SK-N-SH treated with all-trans-retinoic acid at 6 μM for 48 hours (cell line): ENCODE data around the gene FOXF2.

Experiments used
- ATAC-seq: fragments of 200-7000 bp; cut with Tn5 transposase; 3 replicates; pipeline ENCODE4 v1.9.1; 2020; ENCODE audit warnings: mild to moderate bottlenecking, moderate library complexity
- ARNTL ChIP-seq: fragments of 450-650 bp; formaldehyde crosslinking; IDR thresholded peaks from 2 replicates; pipeline ENCODE4 v1.5.0; 2020; ENCODE audit warnings: low read depth, mild to moderate bottlenecking, moderate library complexity, borderline replicate concordance
- BACH2 ChIP-seq: fragments of 250-450 bp; sonication (Bioruptor Pico); IDR thresholded peaks from 2 replicates; pipeline ENCODE4 v1.9.0; 2021; ENCODE audit warnings: mild to moderate bottlenecking, borderline replicate concordance
- CSDC2 ChIP-seq: fragments of 250-450 bp; sonication (Bioruptor Pico); IDR thresholded peaks from 2 replicates; pipeline ENCODE4 v1.5.0; 2020; ENCODE audit warnings: mild to moderate bottlenecking, moderate library complexity
- ESRRG ChIP-seq: fragments of 250-450 bp; sonication (Bioruptor Pico); IDR thresholded peaks from 2 replicates; pipeline ENCODE4 v1.6.1; 2021; ENCODE audit warnings: mild to moderate bottlenecking
- GLIS3 ChIP-seq: fragments of 250-450 bp; sonication (Bioruptor Pico); IDR thresholded peaks from 2 replicates; pipeline ENCODE4 v1.5.0; 2020; ENCODE audit warnings: mild to moderate bottlenecking, moderate library complexity
- ISL1 ChIP-seq: fragments of 250-450 bp; sonication (Bioruptor Pico); IDR thresholded peaks from 2 replicates; pipeline ENCODE4 v2.1.2; 2022; ENCODE audit warnings: mild to moderate bottlenecking, moderate library complexity
- PPARA ChIP-seq: fragments of 250-450 bp; sonication (Bioruptor Pico); IDR thresholded peaks from 2 replicates; pipeline ENCODE4 v1.5.0; 2020; ENCODE audit warnings: mild to moderate bottlenecking, borderline replicate concordance
- RARB ChIP-seq: fragments of 250-450 bp; sonication (Bioruptor Pico); IDR thresholded peaks from 2 replicates; pipeline ENCODE4 v1.8.0; 2021; ENCODE audit warnings: mild to moderate bottlenecking, moderate library complexity
- TCF4 ChIP-seq: fragments of 250-450 bp; sonication (Bioruptor Pico); IDR thresholded peaks from 2 replicates; pipeline ENCODE4 v1.8.0; 2021; ENCODE audit warnings: mild to moderate bottlenecking, moderate library complexity, borderline replicate concordance
- ZFP3 ChIP-seq: fragments of 250-450 bp; sonication (Bioruptor Pico); IDR thresholded peaks from 2 replicates; pipeline ENCODE4 v1.5.0; 2020; ENCODE audit warnings: mild to moderate bottlenecking, moderate library complexity
- ZFP30 ChIP-seq: fragments of 450-650 bp; formaldehyde crosslinking; IDR thresholded peaks from 2 replicates; pipeline ENCODE4 v1.5.0; 2022; ENCODE audit warnings: mild to moderate bottlenecking, moderate library complexity
- ZNF565 ChIP-seq: fragments of 450-650 bp; formaldehyde crosslinking; conservative IDR thresholded peaks from 2 replicates; pipeline ENCODE4 v1.5.0; 2020; ENCODE audit warnings: low read depth, mild to moderate bottlenecking, moderate library complexity
- ZNF8 ChIP-seq: fragments of 450-650 bp; formaldehyde crosslinking; IDR thresholded peaks from 2 replicates; pipeline ENCODE4 v1.5.0; 2020; ENCODE audit warnings: mild to moderate bottlenecking, moderate library complexity
- TF ChIP-seq, protein P1 (sequence below): fragments of 250-450 bp; sonication (Bioruptor Pico); IDR thresholded peaks from 2 replicates; pipeline ENCODE4 v1.8.0; 2020; ENCODE audit warnings: mild to moderate bottlenecking, moderate library complexity, borderline replicate concordance
- TF ChIP-seq, protein P2 (sequence below): fragments of 250-450 bp; sonication (Bioruptor Pico); IDR thresholded peaks from 2 replicates; pipeline ENCODE4 v1.5.0; 2020; ENCODE audit warnings: mild to moderate bottlenecking, moderate library complexity
- TF ChIP-seq, protein P3 (sequence below): fragments of 250-450 bp; sonication (Bioruptor Pico); IDR thresholded peaks from 2 replicates; pipeline ENCODE4 v1.8.0; 2021; ENCODE audit warnings: low read depth, mild to moderate bottlenecking, moderate library complexity, borderline replicate concordance
- TF ChIP-seq, protein P4 (sequence below): fragments of 250-450 bp; sonication (Bioruptor Pico); IDR thresholded peaks from 2 replicates; pipeline ENCODE4 v1.5.1; 2021; ENCODE audit warnings: mild to moderate bottlenecking, moderate library complexity
- TF ChIP-seq, protein P5 (sequence below): fragments of 250-450 bp; sonication (Bioruptor Pico); IDR thresholded peaks from 2 replicates; pipeline ENCODE4 v1.5.1; 2020; ENCODE audit warnings: low read depth, mild to moderate bottlenecking, moderate library complexity

Gene FOXF2

DNA sequence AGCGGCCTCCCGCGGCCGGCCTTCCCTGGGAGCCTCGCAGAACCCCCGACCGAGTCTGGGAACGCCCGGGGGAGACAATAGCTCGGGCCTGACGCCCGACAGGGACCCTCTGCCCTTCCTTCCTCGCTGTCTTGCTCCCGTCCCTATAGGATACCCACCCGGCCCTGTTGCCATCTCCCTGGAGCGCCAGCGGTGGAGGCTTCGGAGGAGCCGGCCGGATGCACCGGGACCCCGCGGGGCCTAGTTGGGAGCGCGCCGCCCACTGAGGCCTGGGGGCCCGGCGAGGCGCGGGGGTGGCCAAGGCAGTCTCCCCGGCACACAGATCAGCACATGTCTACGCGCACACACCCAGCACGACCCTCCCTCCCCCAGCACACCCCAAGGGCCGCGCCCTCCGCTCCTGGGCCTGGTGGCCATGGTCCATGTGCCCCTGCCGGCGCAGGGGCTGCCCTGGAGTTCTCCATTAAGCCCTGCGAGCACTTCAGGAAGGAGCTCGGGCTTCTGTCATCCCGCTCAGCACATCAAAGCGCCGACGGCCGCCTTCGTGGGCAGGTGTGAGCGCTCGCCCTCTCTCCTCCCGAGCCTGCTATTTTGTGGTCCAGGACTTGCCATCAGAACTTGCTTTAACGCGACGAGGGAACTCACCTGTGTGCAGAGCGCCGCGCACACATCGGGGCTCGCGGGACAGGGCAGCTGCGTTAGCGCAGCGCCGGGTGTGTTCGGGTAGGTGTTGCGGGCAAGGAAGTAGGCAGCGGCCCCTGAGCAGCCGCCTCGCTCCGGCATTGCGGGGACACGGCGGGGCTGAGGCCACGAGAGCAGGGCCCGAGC is 3.7 kb downstream of the FOXF2 start:
- TF ChIP-seq RARB (CRISPR knock-in tag) (no peak), PPARA (CRISPR knock-in tag) (no peak), BACH2 (no peak), ARNTL (CRISPR knock-in tag) (no peak), ZNF565 (CRISPR knock-in tag) (no peak), TCF4 (CRISPR knock-in tag) (no peak), CSDC2 (no peak), ISL1 (CRISPR knock-in tag) (no peak)
- TF ChIP-seq, protein P1, sequence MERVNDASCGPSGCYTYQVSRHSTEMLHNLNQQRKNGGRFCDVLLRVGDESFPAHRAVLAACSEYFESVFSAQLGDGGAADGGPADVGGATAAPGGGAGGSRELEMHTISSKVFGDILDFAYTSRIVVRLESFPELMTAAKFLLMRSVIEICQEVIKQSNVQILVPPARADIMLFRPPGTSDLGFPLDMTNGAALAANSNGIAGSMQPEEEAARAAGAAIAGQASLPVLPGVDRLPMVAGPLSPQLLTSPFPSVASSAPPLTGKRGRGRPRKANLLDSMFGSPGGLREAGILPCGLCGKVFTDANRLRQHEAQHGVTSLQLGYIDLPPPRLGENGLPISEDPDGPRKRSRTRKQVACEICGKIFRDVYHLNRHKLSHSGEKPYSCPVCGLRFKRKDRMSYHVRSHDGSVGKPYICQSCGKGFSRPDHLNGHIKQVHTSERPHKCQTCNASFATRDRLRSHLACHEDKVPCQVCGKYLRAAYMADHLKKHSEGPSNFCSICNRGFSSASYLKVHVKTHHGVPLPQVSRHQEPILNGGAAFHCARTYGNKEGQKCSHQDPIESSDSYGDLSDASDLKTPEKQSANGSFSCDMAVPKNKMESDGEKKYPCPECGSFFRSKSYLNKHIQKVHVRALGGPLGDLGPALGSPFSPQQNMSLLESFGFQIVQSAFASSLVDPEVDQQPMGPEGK (CRISPR knock-in tag) = no peak
- TF ChIP-seq, protein P2, sequence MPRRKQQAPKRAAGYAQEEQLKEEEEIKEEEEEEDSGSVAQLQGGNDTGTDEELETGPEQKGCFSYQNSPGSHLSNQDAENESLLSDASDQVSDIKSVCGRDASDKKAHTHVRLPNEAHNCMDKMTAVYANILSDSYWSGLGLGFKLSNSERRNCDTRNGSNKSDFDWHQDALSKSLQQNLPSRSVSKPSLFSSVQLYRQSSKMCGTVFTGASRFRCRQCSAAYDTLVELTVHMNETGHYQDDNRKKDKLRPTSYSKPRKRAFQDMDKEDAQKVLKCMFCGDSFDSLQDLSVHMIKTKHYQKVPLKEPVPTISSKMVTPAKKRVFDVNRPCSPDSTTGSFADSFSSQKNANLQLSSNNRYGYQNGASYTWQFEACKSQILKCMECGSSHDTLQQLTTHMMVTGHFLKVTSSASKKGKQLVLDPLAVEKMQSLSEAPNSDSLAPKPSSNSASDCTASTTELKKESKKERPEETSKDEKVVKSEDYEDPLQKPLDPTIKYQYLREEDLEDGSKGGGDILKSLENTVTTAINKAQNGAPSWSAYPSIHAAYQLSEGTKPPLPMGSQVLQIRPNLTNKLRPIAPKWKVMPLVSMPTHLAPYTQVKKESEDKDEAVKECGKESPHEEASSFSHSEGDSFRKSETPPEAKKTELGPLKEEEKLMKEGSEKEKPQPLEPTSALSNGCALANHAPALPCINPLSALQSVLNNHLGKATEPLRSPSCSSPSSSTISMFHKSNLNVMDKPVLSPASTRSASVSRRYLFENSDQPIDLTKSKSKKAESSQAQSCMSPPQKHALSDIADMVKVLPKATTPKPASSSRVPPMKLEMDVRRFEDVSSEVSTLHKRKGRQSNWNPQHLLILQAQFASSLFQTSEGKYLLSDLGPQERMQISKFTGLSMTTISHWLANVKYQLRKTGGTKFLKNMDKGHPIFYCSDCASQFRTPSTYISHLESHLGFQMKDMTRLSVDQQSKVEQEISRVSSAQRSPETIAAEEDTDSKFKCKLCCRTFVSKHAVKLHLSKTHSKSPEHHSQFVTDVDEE (CRISPR knock-in tag) = no peak
- TF ChIP-seq, protein P3, sequence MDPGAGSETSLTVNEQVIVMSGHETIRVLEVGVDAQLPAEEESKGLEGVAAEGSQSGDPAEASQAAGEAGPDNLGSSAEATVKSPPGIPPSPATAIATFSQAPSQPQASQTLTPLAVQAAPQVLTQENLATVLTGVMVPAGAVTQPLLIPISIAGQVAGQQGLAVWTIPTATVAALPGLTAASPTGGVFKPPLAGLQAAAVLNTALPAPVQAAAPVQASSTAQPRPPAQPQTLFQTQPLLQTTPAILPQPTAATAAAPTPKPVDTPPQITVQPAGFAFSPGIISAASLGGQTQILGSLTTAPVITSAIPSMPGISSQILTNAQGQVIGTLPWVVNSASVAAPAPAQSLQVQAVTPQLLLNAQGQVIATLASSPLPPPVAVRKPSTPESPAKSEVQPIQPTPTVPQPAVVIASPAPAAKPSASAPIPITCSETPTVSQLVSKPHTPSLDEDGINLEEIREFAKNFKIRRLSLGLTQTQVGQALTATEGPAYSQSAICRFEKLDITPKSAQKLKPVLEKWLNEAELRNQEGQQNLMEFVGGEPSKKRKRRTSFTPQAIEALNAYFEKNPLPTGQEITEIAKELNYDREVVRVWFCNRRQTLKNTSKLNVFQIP (CRISPR knock-in tag) = no peak
- TF ChIP-seq, protein P4, sequence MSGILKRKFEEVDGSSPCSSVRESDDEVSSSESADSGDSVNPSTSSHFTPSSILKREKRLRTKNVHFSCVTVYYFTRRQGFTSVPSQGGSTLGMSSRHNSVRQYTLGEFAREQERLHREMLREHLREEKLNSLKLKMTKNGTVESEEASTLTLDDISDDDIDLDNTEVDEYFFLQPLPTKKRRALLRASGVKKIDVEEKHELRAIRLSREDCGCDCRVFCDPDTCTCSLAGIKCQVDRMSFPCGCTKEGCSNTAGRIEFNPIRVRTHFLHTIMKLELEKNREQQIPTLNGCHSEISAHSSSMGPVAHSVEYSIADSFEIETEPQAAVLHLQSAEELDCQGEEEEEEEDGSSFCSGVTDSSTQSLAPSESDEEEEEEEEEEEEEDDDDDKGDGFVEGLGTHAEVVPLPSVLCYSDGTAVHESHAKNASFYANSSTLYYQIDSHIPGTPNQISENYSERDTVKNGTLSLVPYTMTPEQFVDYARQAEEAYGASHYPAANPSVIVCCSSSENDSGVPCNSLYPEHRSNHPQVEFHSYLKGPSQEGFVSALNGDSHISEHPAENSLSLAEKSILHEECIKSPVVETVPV = no peak
- no peak for ATAC-seq

DNA sequence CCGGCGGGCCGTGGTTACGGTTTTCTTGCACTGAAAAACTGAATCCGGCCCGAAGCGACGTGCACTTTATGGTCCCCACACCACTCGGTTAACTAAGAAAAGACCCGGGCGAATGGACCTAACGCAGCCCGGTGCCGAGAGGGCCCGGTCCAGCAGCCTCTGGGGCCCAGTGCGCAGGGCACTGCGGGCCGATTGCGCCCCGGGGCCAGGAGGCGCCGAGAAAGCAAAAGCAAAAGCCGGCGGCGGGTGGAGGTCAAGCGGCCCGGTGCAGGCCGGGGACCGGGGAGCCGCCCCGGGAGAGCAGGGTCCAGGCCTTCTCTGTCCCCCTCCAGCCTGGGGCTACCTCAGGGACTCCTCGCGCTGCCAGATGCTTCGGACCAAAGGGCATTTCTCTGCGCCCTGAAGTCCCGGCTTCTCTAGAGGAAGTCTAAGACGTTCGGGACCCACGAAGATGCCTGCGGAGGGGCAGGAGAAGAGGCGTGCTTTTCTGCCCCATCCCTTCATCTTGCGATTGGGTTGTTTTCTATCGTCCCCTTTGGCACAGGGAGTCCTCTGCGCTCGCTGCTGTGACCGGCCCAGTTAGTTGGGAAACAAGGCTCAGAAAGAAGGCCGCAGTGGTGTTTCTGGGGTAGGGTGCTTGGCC is 4.4 kb downstream of the FOXF2 start:
- no peak for ATAC-seq
- TF ChIP-seq, protein P1 (CRISPR knock-in tag) = no peak
- TF ChIP-seq ESRRG (no peak), ZFP30 (CRISPR knock-in tag) (no peak), ZNF8 (CRISPR knock-in tag) (no peak), TCF4 (CRISPR knock-in tag) (no peak), ZFP3 (CRISPR knock-in tag) (no peak), GLIS3 (CRISPR knock-in tag) (no peak), RARB (CRISPR knock-in tag) (no peak), PPARA (CRISPR knock-in tag) (no peak), BACH2 (no peak)
- TF ChIP-seq, protein P3 (CRISPR knock-in tag) = no peak
- TF ChIP-seq, protein P4 = no peak
- TF ChIP-seq, protein P5, sequence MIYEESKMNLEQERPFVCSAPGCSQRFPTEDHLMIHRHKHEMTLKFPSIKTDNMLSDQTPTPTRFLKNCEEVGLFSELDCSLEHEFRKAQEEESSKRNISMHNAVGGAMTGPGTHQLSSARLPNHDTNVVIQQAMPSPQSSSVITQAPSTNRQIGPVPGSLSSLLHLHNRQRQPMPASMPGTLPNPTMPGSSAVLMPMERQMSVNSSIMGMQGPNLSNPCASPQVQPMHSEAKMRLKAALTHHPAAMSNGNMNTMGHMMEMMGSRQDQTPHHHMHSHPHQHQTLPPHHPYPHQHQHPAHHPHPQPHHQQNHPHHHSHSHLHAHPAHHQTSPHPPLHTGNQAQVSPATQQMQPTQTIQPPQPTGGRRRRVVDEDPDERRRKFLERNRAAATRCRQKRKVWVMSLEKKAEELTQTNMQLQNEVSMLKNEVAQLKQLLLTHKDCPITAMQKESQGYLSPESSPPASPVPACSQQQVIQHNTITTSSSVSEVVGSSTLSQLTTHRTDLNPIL = no peak
- TF ChIP-seq, protein P2 (CRISPR knock-in tag) = no peak
